ENCODE results near the gene RSPH1.

Gene RSPH1

DNA sequence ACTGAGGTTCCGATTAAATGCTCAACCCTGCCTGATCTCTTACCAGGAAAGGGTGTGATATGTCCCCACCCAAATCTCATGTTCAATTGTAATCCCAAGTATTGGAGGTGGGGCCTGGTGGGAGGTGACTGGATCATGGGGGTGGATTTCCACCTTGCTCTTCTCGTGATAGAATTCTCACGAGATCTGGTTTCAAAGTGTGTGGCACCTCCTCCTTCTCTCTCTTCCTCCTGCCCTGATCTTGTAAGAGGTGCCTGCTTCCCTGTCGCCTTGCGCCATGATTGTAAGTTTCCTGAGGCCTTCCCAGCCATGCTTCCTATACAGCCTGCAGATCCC lies 34.9 kb downstream of the RSPH1 start:
- Histone ChIP-seq H3K9me3 (ENCODE audit: insufficient read depth, low read depth, low read length) (no peaks in the 10 kb centered on the region; the same call in 1 of the 2 replicates), H3K4me2 (ENCODE audit: low read depth, low read length, poor library complexity, severe bottlenecking) (peak overlapping the region; percentile 86), H2AFZ (ENCODE audit: low read length) (no peak overlapping the region), H3K9ac (ENCODE audit: low read depth, low read length, poor library complexity, severe bottlenecking) (peak overlapping the region; percentile 83), H3K4me1 (ENCODE audit: insufficient read depth, low read length, poor library complexity, severe bottlenecking) (peaks cover 85% of the 10 kb centered on the region), H4K20me1 (ENCODE audit: insufficient read depth, low read length, poor library complexity, severe bottlenecking) (no peaks in the 10 kb centered on the region), H3K36me3 (ENCODE audit: insufficient read depth, low read length) (no peaks in the 10 kb centered on the region), H3K27me3 (ENCODE audit: insufficient read depth, low read length, poor library complexity, severe bottlenecking) (no peaks in the 10 kb centered on the region), H3K9me2 (replicated peaks; ENCODE audit: low read depth, low read length) (no peaks in the 10 kb centered on the region), H3K4me3 (ENCODE audit: low read length, poor library complexity, severe bottlenecking) (peak overlapping the region; percentile 43), H3F3A (ENCODE audit: low read depth) (peaks cover 12% of the 10 kb centered on the region; the same call in 1 of the 2 replicates), H3K79me2 (ENCODE audit: insufficient read depth, low read length) (no peaks in the 10 kb centered on the region)
- TF ChIP-seq EZH2phosphoT487 (IDR thresholded peaks at IDR 0.05; ENCODE audit: borderline replicate concordance) = no peak
- TF ChIP-seq, protein P1, sequence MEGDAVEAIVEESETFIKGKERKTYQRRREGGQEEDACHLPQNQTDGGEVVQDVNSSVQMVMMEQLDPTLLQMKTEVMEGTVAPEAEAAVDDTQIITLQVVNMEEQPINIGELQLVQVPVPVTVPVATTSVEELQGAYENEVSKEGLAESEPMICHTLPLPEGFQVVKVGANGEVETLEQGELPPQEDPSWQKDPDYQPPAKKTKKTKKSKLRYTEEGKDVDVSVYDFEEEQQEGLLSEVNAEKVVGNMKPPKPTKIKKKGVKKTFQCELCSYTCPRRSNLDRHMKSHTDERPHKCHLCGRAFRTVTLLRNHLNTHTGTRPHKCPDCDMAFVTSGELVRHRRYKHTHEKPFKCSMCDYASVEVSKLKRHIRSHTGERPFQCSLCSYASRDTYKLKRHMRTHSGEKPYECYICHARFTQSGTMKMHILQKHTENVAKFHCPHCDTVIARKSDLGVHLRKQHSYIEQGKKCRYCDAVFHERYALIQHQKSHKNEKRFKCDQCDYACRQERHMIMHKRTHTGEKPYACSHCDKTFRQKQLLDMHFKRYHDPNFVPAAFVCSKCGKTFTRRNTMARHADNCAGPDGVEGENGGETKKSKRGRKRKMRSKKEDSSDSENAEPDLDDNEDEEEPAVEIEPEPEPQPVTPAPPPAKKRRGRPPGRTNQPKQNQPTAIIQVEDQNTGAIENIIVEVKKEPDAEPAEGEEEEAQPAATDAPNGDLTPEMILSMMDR (conservative IDR thresholded peaks at IDR 0.05; ENCODE audit: low read length) = no peak

DNA sequence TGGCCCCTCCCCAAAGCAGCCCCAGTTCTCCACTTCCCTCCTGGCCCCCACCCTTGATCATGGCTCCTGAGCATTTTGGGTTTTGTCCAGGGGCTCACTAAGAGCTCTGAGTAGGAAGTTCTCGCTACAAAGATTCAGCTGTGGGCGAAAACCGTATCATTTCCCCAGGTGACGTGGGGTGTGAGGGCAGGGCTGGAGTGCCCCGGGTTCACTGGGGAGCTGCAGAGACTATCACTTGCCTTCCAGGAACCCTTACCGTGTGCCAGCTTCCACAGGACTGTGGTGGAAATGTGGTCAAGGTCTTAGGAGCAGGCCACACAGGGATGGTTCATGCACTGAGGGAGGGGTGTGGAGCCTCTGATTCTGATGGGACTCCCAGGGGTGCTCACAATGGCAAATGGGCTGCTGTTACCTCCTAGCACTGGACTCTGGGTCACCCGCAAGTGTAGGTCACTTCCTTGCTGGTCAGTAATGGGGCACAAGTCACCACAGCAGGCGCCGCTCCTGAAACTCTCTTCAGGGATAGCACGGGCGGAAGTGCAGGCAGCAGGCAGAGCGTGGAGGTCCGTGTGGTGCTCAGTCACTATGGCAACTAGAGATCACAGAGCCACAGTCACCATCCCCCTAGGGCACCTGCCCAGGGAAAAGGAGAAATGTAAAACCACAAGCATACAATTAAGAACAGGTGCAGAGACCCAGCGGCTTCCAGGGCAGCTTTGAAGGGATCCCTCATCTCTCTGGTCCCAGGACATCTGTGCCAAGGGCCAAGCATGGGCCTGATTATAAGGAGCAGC lies 35.4 kb downstream of the RSPH1 start:
- no peaks in the 10 kb centered on the region for H3K27me3 ChIP-seq (ENCODE audit: insufficient read depth, low read length, poor library complexity, severe bottlenecking)
- TF ChIP-seq EZH2phosphoT487 (IDR thresholded peaks at IDR 0.05; ENCODE audit: borderline replicate concordance) = no peak
- peaks cover 9% of the 10 kb centered on the region; the same call in 1 of the 2 replicates for H3F3A ChIP-seq (ENCODE audit: low read depth)
- H2AFZ ChIP-seq (ENCODE audit: low read length) = no peak overlapping the region
- H3K9me2 ChIP-seq (replicated peaks; ENCODE audit: low read depth, low read length) = no peaks in the 10 kb centered on the region
- no peaks in the 10 kb centered on the region for H4K20me1 ChIP-seq (ENCODE audit: insufficient read depth, low read length, poor library complexity, severe bottlenecking)
- H3K9ac ChIP-seq (ENCODE audit: low read depth, low read length, poor library complexity, severe bottlenecking) = peak overlapping the region; percentile 83
- H3K9me3 ChIP-seq (ENCODE audit: insufficient read depth, low read depth, low read length) = no peaks in the 10 kb centered on the region; the same call in 1 of the 2 replicates
- H3K36me3 ChIP-seq (ENCODE audit: insufficient read depth, low read length) = no peaks in the 10 kb centered on the region
- H3K79me2 ChIP-seq (ENCODE audit: insufficient read depth, low read length) = no peaks in the 10 kb centered on the region
- H3K4me1 ChIP-seq (ENCODE audit: insufficient read depth, low read length, poor library complexity, severe bottlenecking) = peaks cover 84% of the 10 kb centered on the region
- H3K4me3 ChIP-seq (ENCODE audit: low read length, poor library complexity, severe bottlenecking) = peak overlapping the region; percentile 43
- peak overlapping the region; percentile 86 for H3K4me2 ChIP-seq (ENCODE audit: low read depth, low read length, poor library complexity, severe bottlenecking)

DNA sequence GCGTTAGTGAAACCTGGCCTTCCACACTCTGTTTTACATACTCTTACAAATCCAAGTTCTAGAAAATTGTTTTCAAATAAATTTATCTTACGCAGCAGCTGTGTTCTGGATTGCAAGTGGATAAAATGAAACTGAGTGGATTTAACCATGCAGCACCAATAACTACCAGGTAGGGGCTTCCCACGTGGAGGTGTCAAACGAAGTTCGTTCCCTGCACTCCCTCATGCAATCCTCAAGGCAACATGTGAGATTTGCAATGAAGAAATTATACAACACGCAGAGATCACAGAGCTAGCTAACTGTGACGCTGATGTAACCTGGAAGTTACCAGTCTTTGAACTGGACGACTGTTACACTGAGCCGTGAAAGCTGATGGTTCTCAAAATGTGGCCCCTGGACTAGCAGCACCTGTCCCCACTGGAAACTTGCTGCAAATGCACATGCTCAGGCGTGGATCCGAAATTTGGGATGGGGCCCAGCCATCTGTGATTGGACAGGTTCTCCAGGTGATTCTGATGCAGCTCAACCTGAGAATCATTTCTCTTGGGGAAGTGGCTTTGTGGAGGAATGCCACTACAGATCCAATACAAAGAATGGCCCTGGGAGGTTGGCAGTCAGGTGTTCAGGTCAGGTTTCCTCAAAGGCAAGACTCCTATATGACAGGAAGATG lies 36.3 kb downstream of the RSPH1 start:
- TF ChIP-seq, protein P1 (conservative IDR thresholded peaks at IDR 0.05; ENCODE audit: low read length) = no peak
- no peak for TF ChIP-seq EZH2phosphoT487 (IDR thresholded peaks at IDR 0.05; ENCODE audit: borderline replicate concordance)
- Histone ChIP-seq H2AFZ (ENCODE audit: low read length) (no peak overlapping the region), H3K36me3 (ENCODE audit: insufficient read depth, low read length) (no peaks in the 10 kb centered on the region), H3K4me2 (ENCODE audit: low read depth, low read length, poor library complexity, severe bottlenecking) (peak overlapping the region; percentile 86), H4K20me1 (ENCODE audit: insufficient read depth, low read length, poor library complexity, severe bottlenecking) (no peaks in the 10 kb centered on the region), H3K4me3 (ENCODE audit: low read length, poor library complexity, severe bottlenecking) (no peak overlapping the region), H3K4me1 (ENCODE audit: insufficient read depth, low read length, poor library complexity, severe bottlenecking) (peaks cover 84% of the 10 kb centered on the region), H3K9ac (ENCODE audit: low read depth, low read length, poor library complexity, severe bottlenecking) (peak overlapping the region; percentile 83), H3F3A (ENCODE audit: low read depth) (peaks cover 5% of the 10 kb centered on the region; the same call in 1 of the 2 replicates), H3K9me2 (replicated peaks; ENCODE audit: low read depth, low read length) (no peaks in the 10 kb centered on the region), H3K27me3 (ENCODE audit: insufficient read depth, low read length, poor library complexity, severe bottlenecking) (no peaks in the 10 kb centered on the region), H3K79me2 (ENCODE audit: insufficient read depth, low read length) (no peaks in the 10 kb centered on the region), H3K9me3 (ENCODE audit: insufficient read depth, low read depth, low read length) (no peaks in the 10 kb centered on the region; the same call in 1 of the 2 replicates)
